ENCODE results near the gene SERPINA3. TPM values are rescaled to one million over a fixed set of nuclear protein-coding genes. Genes with fewer than 3 reads are reported as not detected.

Gene SERPINA3
- total RNA-seq, 1 donor from 2014 or later = 1.3 TPM

- Histone ChIP-seq H4K20me1 (ENCODE audit: insufficient read depth, low read length) (no peaks in the 10 kb centered on the region), H3K9me3 (ENCODE audit: insufficient read depth, low read depth, low read length) (no peaks in the 10 kb centered on the region), H3K27ac (ENCODE audit: low read depth, low read length) (no peak overlapping the region), H3K79me2 (ENCODE audit: insufficient read depth, low read length) (no peaks in the 10 kb centered on the region), H3K36me3 (ENCODE audit: insufficient read depth, low read length) (no peaks in the 10 kb centered on the region), H3K4me3 (ENCODE audit: insufficient read depth, low read depth, low read length) (no peak overlapping the region), H3K9ac (ENCODE audit: low read length) (no peak overlapping the region), H3K4me1 (ENCODE audit: insufficient read depth, low read length) (peaks cover 4% of the 10 kb centered on the region), H3K4me2 (ENCODE audit: low read length) (no peak overlapping the region), H3K27me3 (ENCODE audit: insufficient read depth, low read length) (no peaks in the 10 kb centered on the region), H2AFZ (ENCODE audit: low read depth, low read length) (peak overlapping the region; percentile 17)
- FAIRE-seq (no peak), DNase-seq (ENCODE audit: low read depth) (peak; percentile 29)
- peak overlapping the region; percentile 27 for H3K4me3 Mint-ChIP-seq (ENCODE audit: unreplicated experiment)
- H3K4me1 Mint-ChIP-seq (ENCODE audit: low read depth, unreplicated experiment) = peaks cover 6% of the 10 kb centered on the region
- H3K27ac Mint-ChIP-seq (ENCODE audit: unreplicated experiment) = no peak overlapping the region
- TF ChIP-seq, protein P1, sequence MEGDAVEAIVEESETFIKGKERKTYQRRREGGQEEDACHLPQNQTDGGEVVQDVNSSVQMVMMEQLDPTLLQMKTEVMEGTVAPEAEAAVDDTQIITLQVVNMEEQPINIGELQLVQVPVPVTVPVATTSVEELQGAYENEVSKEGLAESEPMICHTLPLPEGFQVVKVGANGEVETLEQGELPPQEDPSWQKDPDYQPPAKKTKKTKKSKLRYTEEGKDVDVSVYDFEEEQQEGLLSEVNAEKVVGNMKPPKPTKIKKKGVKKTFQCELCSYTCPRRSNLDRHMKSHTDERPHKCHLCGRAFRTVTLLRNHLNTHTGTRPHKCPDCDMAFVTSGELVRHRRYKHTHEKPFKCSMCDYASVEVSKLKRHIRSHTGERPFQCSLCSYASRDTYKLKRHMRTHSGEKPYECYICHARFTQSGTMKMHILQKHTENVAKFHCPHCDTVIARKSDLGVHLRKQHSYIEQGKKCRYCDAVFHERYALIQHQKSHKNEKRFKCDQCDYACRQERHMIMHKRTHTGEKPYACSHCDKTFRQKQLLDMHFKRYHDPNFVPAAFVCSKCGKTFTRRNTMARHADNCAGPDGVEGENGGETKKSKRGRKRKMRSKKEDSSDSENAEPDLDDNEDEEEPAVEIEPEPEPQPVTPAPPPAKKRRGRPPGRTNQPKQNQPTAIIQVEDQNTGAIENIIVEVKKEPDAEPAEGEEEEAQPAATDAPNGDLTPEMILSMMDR (IDR thresholded peaks at IDR 0.05; ENCODE audit: insufficient read depth, low read depth, low read length) = no peak
- no peak for TF ChIP-seq EZH2 (IDR thresholded peaks at IDR 0.05; ENCODE audit: insufficient read depth, low read length)
- H3K27me3 Mint-ChIP-seq (ENCODE audit: low read depth, unreplicated experiment) = peaks cover 13% of the 10 kb centered on the region
- H3K9me3 Mint-ChIP-seq (ENCODE audit: unreplicated experiment) = peaks cover 5% of the 10 kb centered on the region
- H3K36me3 Mint-ChIP-seq (ENCODE audit: low read depth, unreplicated experiment) = peaks cover 2% of the 10 kb centered on the region
Observed at GRCh38 chr14:94638339-94638738, 26.1 kb downstream of the SERPINA3 start.

GRCh38 chr14:94638961-94639817 lies 27.0 kb downstream of the SERPINA3 start:
- H3K27ac ChIP-seq (ENCODE audit: low read depth, low read length) = no peak overlapping the region
- H3K9me3 Mint-ChIP-seq (ENCODE audit: unreplicated experiment) = peaks cover 5% of the 10 kb centered on the region
- peaks cover 6% of the 10 kb centered on the region for H3K4me1 Mint-ChIP-seq (ENCODE audit: low read depth, unreplicated experiment)
- no peaks in the 10 kb centered on the region for H3K79me2 ChIP-seq (ENCODE audit: insufficient read depth, low read length)
- peaks cover 2% of the 10 kb centered on the region for H3K36me3 Mint-ChIP-seq (ENCODE audit: low read depth, unreplicated experiment)
- FAIRE-seq (no peak), DNase-seq (ENCODE audit: low read depth) (no peak)
- H3K4me1 ChIP-seq (ENCODE audit: insufficient read depth, low read length) = peaks cover 4% of the 10 kb centered on the region
- no peak overlapping the region for H2AFZ ChIP-seq (ENCODE audit: low read depth, low read length)
- TF ChIP-seq, protein P1 (IDR thresholded peaks at IDR 0.05; ENCODE audit: insufficient read depth, low read depth, low read length) = no peak
- no peak for TF ChIP-seq EZH2 (IDR thresholded peaks at IDR 0.05; ENCODE audit: insufficient read depth, low read length)
- no peaks in the 10 kb centered on the region for H3K9me3 ChIP-seq (ENCODE audit: insufficient read depth, low read depth, low read length)
- no peak overlapping the region for H3K27ac Mint-ChIP-seq (ENCODE audit: unreplicated experiment)
- H3K27me3 Mint-ChIP-seq (ENCODE audit: low read depth, unreplicated experiment) = peaks cover 9% of the 10 kb centered on the region
- no peak overlapping the region for H3K4me2 ChIP-seq (ENCODE audit: low read length)
- no peaks in the 10 kb centered on the region for H3K36me3 ChIP-seq (ENCODE audit: insufficient read depth, low read length)
- H3K4me3 ChIP-seq (ENCODE audit: insufficient read depth, low read depth, low read length) = no peak overlapping the region
- H3K27me3 ChIP-seq (ENCODE audit: insufficient read depth, low read length) = no peaks in the 10 kb centered on the region
- no peaks in the 10 kb centered on the region for H4K20me1 ChIP-seq (ENCODE audit: insufficient read depth, low read length)
- no peak overlapping the region for H3K9ac ChIP-seq (ENCODE audit: low read length)
- no peak overlapping the region for H3K4me3 Mint-ChIP-seq (ENCODE audit: unreplicated experiment)
